Right ventricle myocardium inferior (tissue), 1 donor: ENCODE measurements around the gene PPP1R3A. TPM values are rescaled to one million over a fixed set of nuclear protein-coding genes. Genes with fewer than 3 reads are reported as not detected.
A peak's percentile ranks its signal among the peaks of the same experiment; 100 is the strongest.
"Not testable (repeated sequence)": the region's sequence is repeated elsewhere in the genome, so short reads cannot be mapped to it uniquely, and the experiment has no call there.

Experiments
- ATAC-seq: fragments of 200-7000 bp; cut with Tn5 transposase; one replicate; pipeline ENCODE4 v1.9.1; 2020; ENCODE audit warnings: mild to moderate bottlenecking, moderate library complexity
- DNase-seq: peaks from one replicate; pipeline ENCODE4 v3.0.0; 2021; ENCODE audit errors: missing footprints
- intact Hi-C: fragments of 100-400 bp; cut with DNase I; formaldehyde crosslinking; loops from one replicate; pipeline ENCODE4 v1.11.0; 2022
- long read RNA-seq: library from polyadenylated mRNA; unstranded; transcript quantifications from one replicate; pipeline ENCODE4 v2.0.0, GENCODE V29; 2021
- total RNA-seq: library from RNA; stranded (reverse); fragmentation: NEBNext Ultra II Directional; extraction: Animal tissue kit (Norgen Biotek cat#: 25700); gene quantifications from one replicate; pipeline ENCODE4 v1.2.1, GENCODE V29; 2021
- donor health status: DM: no; HTN: yes; CAD: no; lungs with severe emphysema.

The PPP1R3A gene, protein sequence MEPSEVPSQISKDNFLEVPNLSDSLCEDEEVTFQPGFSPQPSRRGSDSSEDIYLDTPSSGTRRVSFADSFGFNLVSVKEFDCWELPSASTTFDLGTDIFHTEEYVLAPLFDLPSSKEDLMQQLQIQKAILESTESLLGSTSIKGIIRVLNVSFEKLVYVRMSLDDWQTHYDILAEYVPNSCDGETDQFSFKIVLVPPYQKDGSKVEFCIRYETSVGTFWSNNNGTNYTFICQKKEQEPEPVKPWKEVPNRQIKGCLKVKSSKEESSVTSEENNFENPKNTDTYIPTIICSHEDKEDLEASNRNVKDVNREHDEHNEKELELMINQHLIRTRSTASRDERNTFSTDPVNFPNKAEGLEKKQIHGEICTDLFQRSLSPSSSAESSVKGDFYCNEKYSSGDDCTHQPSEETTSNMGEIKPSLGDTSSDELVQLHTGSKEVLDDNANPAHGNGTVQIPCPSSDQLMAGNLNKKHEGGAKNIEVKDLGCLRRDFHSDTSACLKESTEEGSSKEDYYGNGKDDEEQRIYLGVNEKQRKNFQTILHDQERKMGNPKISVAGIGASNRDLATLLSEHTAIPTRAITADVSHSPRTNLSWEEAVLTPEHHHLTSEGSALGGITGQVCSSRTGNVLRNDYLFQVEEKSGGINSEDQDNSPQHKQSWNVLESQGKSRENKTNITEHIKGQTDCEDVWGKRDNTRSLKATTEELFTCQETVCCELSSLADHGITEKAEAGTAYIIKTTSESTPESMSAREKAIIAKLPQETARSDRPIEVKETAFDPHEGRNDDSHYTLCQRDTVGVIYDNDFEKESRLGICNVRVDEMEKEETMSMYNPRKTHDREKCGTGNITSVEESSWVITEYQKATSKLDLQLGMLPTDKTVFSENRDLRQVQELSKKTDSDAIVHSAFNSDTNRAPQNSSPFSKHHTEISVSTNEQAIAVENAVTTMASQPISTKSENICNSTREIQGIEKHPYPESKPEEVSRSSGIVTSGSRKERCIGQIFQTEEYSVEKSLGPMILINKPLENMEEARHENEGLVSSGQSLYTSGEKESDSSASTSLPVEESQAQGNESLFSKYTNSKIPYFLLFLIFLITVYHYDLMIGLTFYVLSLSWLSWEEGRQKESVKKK
- total RNA-seq, result 121 TPM
- long read RNA-seq, full-length matches to known transcripts, result 49 of 60 reads
- long read RNA-seq, partial matches to known transcripts, result 0 of 60 reads
- long read RNA-seq, other reads (novel, unspliced or antisense), result 11 of 60 reads

GRCh38 chr7:113918946-113919345, at the start of gene PPP1R3A:
Gene PPP1R3A (minus strand): TSS chr7:113919009. CDS start chr7:113918996, 13 bp downstream.
- intact Hi-C loops, result loop anchor here (1.0 to 10.0 kb wide), 3 partner anchors 94 to 147 kb away; no protein-coding TSS in a partner anchor
- peak; percentile 93 for ATAC-seq
- no peak for DNase-seq

GRCh38 chr7:113963356-113963755, 44.5 kb upstream of the PPP1R3A start:
- no peak for ATAC-seq
- intact Hi-C loops, result no loop called here
- no peak for DNase-seq

DNA sequence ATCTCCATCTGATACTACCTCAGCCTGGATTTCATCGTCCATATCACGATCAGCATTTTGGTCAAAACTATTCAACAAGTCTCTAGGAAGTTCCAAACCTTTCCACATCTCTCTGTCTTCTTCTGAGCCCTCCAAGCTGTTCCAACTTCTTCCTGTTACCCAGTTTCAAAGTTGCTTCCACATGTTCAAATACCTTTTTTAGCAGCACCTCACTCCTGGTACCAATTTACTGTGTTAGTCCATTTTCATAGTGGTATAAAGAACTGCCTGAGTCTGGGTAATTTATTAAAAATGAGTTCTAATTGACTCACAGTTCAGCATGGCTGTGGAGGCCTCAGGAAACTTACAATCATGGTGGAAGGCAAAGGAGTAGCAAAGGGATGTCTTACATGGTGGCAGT, 41.1 kb upstream of the PPP1R3A start:
- intact Hi-C loops, result no loop called here
- ATAC-seq, result no peak

GRCh38 chr7:113955157-113955556, 36.3 kb upstream of the PPP1R3A start:
- no peak for DNase-seq
- no peak for ATAC-seq
- intact Hi-C loops, result no loop called here

More for the DNA sequence above, 41.1 kb upstream of the PPP1R3A start:
- DNase-seq, result no peak

DNA sequence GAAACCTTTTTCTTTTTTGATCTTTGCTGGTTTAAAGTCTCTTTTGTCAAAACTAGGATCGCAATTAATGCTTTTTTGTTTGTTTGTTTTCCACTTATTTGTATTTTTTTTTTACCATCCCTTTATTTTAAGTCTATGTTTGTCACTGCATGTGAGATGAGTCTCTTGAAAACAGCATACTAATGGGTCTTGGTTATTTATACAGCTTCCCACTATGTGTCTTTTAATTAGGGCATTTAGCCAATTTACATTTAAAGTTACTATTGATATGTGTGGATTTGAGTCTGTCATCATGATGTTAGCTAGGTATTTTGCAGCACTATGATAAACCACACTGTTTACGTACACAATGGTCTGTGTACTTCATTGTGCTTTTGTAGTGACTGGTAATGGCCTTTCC, 34.7 kb upstream of the PPP1R3A start:
- ATAC-seq (no peak), DNase-seq (no peak)
- intact Hi-C loops, result no loop called here

DNA sequence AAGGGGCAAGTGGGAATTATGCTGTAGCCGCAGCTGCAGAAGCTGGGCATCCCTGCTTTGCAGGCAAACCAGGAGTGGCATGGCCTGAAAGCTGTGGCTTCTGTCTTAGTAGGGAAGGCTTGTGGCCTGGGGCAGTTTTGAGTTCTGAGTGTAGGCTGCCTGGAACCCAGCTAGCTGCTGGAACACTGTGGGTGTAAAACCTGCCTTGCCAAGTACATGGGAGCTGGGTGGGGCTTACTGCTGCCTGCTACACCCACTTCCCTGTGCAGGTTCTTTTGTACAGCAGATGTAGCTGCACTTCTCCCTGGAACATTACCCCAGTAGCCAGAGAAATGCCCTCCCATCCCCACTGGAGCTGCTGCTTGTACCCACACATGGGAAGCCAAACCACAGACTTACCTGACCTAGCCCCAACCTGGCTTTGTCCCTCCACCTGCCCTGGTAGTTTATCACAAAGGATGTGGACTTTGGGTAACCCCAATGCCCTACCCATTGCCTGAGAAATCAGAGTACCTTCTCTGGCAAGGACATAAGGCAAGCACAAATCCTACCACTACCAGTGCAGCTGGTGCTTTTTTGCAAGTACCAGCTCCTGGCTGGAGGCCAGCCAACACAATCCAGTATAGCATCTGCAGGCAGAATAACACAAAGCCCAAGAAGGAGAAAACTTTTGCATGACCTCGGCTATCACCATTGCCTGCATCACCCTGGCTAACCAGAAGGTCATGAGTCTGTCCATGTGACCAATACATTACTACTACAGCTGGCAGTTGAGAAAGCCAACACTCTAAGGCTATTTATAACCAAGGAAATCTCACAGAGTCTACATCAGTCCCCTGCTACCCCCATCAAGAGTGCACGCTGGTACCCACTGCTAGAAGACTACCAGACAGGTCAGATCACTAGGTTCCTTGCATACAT, 26.5 kb upstream of the PPP1R3A start:
- intact Hi-C loops, result no loop called here
- ATAC-seq (peak; percentile 68), DNase-seq (no peak)

GRCh38 chr7:113936982-113937381, 18.2 kb upstream of the PPP1R3A start:
- intact Hi-C loops, result no loop called here
- ATAC-seq (no peak), DNase-seq (no peak)

GRCh38 chr7:113936535-113936934, 17.7 kb upstream of the PPP1R3A start:
- intact Hi-C loops, result no loop called here
- DNase-seq, result no peak
- no peak for ATAC-seq

GRCh38 chr7:113929389-113929788, 10.6 kb upstream of the PPP1R3A start:
- intact Hi-C loops, ATAC-seq: not testable (repeated sequence)
- peak; percentile 34 for DNase-seq

- no peak for ATAC-seq
Measured at GRCh38 chr7:113928112-113928511, 9.3 kb upstream of the PPP1R3A start.

GRCh38 chr7:113922049-113922448, 3.2 kb upstream of the PPP1R3A start:
- no peak for ATAC-seq
- intact Hi-C loops, result no loop called here
- no peak for DNase-seq

More at GRCh38 chr7:113928112-113928511, 9.3 kb upstream of the PPP1R3A start:
- intact Hi-C loops, result no loop called here
- no peak for DNase-seq

- ATAC-seq (no peak), DNase-seq (no peak)
- intact Hi-C loops, result no loop called here
Measured at GRCh38 chr7:113921363-113921762, 2.6 kb upstream of the PPP1R3A start.

DNA sequence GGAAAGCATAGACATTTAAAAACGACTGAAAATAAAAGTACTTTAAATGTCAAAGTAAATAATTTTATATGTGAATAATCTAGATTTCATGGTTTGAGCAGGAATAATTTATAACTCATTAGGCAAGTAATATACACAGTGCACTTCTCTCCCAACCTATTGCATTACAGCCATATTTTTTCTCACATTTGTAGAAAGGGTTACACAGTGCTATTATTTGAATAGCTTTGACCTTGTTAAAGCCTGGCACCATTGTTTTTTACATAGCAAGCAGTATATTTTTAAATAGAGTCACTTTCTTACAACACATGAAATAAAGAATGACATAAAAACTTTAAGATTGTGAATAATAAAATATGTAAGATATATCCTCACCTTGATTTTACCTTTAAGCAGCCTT, 969 bp downstream of the PPP1R3A start:
- intact Hi-C loops, result loop anchor here (5.0 to 10.0 kb wide), 2 partner anchors 93 to 146 kb away; no protein-coding TSS in a partner anchor
- peak; percentile 58 for ATAC-seq
- DNase-seq, result no peak

- intact Hi-C loops, result loop anchor here (5.0 to 10.0 kb wide), 2 partner anchors 91 to 144 kb away; no protein-coding TSS in a partner anchor
- ATAC-seq (no peak), DNase-seq (no peak)
Measured at GRCh38 chr7:113915956-113916355, 2.9 kb downstream of the PPP1R3A start.

GRCh38 chr7:113912876-113913275, 5.9 kb downstream of the PPP1R3A start:
- intact Hi-C loops, result loop anchor here (10.0 kb wide), 1 partner anchor 88 kb away; no protein-coding TSS in a partner anchor
- peak; percentile 39 for ATAC-seq
- no peak for DNase-seq

- ATAC-seq, result no peak
Measured at GRCh38 chr7:113907617-113908016, 11.2 kb downstream of the PPP1R3A start.

DNA sequence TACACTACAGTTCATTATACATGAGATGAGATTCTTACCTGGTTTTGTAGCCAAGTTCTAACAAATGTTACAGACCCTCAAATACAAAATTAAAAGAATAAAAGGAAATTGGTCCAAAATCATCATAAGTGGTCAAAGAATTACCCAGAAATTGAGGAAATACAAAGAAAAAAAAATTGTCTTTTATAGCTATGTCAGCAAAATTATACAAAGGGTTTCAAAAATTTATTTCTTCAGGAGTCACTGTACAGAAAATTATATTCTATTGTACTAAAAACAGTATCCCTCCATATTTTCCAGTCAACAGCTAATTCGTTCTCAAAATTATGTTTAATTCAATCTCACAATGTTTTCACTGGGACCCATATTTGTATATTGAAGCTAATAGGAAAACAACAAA, 14.3 kb downstream of the PPP1R3A start:
- ATAC-seq (no peak), DNase-seq (no peak)
- intact Hi-C loops, result no loop called here

More at GRCh38 chr7:113907617-113908016, 11.2 kb downstream of the PPP1R3A start:
- intact Hi-C loops, result no loop called here
- no peak for DNase-seq

- intact Hi-C loops, result no loop called here
- DNase-seq (no peak), ATAC-seq (peak; percentile 44)
Measured at GRCh38 chr7:113892818-113893217, 26.0 kb downstream of the PPP1R3A start.
